Stimulated activated CD4-positive, alpha-beta T cell treated with anti-CD3 and anti-CD28 coated beads, Interleukin-12 subunit alpha, Interleukin-12 subunit beta, amount 100 ng/mL, for 48 hours (primary cell): ENCODE data around the gene DDI2.

ENCODE experiments used
- DNase-seq, 3 donors: peaks; one replicate each; pipeline ENCODE4 v3.0.0-alpha.2; 2020; ENCODE audit warnings: low read depth in 2 of 3, low spot score in 1 of 3

DDI2 gene

DNA sequence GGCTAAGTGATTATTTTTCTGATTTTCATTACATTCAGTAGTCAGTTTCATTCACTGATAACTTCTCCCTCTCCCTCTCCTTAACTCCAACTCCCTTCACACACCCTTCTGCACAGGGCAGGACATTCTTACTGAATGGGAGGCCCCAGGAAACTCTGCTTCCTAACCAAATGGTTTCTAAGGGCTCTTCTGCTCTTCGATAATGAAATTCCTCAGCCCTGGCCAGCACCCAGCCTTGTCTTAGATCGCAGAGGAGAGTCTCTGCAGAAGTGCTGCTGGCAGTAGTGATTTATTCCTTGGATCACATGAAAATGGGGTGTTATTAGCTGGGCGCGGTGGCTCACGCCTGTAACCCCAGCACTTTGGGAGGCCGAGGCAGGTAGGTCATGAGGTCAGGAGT is 83.2 kb downstream of the DDI2 start:
- DNase-seq, result no peak

DNA sequence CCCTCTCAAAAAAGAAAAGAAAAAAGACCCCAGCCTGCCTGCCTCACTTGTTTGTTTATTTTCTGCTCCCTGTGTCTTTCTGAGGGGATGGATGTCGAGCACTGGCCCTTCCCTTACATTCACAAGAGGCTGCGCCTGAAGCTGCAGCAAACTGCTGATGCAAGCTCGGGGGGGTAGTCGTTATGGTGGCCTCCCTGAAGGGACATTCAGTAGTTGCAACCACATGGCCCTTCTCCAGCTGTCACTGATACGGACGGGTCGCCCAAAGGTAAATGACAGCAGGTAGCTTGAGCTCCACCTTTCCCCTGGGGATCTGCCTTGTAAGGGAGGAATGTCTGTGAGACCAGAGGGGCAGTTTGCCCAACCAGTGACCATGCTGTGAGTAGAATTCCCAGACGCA is 84.5 kb downstream of the DDI2 start:
- no peak for DNase-seq

DNA sequence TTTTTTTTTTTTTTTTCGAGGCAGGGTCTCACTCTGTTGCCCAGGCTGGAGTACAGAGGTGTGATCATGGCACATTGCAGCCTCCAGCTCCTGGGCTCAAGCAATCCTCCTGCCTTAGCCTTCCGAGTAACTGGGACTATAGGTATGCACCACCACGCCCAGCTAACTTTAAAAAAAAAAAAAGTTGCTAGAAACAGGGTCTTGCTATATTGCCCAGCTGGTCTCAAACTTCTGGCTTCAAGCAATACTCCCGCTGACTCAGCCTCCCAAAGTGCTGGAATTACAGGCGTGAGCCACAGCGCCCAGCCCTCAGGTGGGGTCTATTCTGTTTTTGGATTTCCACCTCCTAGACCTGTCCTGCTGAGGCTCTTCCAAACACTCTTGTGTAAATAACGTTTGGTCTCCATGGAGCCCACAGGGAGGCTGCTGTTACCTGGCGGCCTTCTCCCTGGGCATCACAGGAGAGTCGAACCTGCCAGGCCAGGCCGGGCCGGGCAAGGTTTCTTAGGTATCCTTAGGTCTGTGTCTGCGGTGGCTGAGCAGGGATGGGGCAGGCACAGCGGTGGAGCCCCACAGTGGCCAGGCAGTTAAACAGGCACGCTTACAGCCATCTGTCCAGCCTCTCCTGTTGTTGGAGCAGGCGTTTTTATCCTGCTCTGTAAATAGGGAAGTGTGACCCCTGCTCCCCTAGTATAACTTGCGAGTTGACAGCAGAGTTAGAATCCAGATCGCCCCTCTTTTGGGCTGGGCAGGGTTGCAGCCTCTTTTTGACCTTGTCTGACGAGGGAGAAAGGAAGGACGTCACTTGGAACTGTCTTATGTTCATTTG is 85.7 kb downstream of the DDI2 start:
- DNase-seq, result no peak

DNA sequence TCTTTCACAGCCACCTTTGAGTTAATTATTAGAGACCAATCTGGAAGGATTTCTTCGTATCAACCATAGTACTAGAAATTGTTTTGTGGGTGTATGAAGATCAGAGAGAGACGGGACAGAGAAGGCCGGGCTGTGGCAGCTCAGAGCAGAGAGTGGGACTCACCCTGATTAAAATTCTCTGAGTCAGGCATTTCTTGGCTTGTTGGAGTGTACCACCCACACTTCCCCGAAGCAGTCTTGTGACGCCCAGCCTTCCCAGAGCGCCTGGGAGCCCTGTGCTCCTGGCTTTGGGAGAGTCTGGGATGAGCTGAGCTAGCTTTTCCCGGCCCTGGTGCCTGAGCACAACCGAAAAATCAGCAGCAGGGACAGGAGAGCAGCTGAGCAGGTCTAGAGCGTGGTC is 86.3 kb downstream of the DDI2 start:
- DNase-seq, result no peak

DNA sequence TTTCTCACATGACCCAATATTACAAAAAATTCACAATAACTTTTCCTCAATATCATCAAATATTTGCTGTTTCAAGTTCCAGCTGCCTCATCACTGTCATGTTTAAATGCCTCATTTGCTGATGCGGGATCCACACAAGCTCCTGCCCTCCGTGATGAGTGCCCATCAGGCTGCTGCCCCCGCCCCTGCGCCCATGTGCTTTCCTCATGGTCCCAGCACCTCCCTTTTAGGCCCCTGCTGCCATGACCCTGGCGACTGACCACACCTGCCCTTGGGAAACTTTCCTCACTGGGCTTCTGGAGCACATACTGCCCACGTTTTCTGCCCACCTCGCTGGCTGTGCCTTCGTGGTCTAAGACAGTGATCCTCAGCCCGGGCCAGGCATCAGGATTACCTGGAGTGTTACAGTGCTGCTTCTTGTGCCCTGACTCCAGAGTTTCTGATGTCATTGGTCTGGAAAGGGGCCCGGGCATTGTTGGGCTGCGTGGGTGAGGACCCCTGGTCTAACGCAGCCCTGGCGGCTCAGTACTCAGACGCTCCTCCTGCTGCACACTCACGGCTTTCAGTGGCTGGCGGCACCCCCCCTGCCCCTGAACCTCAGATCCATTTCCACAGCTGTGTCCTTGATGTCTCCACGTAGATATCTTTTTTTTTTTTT is 87.4 kb downstream of the DDI2 start:
- no peak for DNase-seq

DNA sequence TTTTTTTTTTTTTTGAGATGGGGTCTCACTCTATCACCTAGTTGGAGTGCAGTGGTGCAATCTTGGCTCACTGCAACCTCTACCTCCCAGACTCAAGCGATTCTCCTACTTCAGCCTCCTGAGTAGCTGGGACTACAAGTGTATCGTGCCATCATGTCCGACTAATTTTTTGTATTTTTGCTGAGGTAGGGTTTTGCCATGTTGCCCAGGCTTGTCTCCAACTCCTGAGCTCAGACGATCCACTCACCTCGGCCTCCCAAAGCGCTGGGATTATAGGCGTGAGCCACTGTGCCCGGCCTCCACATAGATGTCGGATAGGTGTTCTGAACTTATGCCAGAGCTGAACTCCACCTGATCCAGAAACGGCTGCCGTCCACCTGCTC is 87.9 kb downstream of the DDI2 start:
- DNase-seq, result no peak

DNA sequence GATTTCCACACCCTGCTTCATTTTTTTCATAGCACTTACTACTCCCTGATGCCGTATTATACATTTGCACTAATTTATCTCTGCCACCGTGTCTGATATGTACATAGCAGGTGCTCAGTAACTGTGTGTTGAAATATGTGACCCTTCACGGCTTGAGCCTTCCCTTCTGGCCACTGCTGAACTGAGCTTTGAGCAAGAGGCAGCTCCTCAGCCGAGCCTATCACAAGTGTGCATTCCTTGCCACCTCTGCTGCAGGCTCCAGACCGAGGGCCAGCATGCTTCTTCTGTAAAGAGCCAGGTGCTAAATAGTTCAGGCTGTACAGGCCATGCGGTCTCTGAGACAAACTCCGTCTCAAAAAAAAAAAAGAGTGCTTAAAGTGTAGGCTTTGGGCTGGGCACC is 89.5 kb downstream of the DDI2 start:
- DNase-seq, result no peak

DNA sequence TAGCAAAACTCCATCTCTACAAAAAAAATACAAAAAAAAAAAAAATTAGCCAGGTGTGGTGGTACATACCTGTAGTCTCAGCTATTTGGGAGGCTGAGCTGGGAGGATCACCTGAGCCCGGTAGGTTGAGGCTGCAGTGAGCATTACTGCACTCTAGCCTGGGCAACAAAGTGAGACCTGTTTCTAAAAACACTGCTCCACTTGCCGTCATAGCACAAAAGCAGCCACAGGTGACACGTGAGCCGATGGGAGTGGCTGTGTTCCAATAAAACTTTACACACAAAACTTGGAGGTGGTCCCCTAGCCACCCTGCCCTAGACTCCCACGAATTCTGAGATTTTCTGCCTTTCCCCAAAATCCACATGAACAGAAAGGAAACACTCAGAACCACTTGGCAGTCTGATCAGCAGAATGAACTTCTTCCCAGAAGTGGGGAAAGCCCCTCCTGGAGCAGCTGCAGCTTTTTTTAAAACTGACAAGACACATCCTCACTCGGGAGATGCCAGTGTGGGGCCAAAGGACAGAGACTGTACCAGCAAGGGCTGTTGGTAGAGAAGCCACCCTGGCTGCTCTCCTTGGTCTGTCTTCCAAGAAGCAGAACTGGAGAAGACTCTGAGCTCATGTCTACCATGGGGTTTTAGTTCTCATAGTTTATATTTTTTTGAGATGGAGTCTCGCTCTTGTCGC is 90.1 kb downstream of the DDI2 start:
- no peak for DNase-seq

DNA sequence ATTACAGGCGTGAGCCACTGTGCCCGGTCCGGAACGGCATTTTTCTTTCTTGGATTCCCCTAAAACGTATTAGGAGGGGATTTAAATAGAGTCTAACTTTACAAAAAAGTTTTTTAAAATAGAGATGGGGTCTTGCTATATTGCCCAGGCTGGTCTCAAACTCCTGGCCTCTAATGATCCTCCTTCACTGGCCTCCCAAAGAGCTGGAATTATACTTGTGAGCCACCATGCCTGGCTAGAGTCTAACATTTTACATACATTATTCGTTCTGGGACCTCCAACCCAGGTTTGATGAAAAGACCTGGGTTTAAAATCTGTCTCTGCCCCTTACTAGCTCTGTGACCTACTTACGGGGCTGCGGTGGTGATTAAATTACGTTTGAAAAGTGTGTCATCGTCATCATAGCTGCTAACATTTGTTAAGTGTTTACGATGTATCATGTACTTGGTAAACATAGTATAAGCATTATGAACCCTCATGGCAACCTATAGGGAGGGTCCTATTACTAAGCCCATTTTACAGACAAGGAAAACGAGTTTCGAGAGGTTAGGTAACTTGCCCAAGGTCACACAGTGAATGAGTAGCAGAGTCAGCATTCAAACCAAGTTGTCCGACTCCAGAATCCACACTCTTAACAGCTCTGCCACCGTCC is 91.4 kb downstream of the DDI2 start:
- DNase-seq, result no peak

DNA sequence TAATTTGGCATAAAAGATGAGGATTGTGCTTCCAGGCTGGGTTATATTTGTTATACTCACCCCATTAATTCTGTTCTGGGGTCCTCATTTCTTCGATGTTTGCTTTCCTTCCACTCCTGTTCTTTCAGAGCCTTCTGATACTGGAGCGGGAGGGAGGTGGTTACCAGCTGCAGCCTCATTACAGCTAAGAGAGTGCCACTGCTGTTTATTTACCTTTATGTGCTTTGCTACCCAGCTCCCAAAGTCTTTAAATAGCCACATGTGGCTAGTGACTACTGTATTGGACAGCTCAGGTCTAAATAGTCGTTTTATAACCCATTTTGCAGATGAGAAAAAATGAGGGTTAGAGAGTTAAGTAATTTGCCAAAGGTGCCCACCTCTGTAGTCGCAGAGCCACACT is 92.0 kb downstream of the DDI2 start:
- DNase-seq, result no peak

DNA sequence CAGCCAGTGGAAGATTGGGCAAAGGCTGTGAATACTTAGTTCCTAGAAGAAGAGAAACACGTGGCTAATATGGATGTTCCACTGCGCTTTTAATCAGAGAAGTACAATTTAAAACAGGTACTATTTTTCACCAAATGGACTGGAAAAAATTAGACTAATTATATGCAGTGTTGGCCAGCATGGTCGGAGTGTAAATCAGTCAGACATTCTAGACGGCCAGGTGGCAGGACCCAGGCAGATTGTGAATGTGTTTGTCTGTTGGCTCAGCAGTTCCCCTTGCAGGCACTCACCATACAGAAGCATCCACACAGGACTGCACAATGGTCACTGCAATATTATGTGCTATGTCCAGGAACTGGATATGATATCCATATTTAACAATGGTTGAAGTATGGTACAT is 94.9 kb downstream of the DDI2 start:
- no peak for DNase-seq

DNA sequence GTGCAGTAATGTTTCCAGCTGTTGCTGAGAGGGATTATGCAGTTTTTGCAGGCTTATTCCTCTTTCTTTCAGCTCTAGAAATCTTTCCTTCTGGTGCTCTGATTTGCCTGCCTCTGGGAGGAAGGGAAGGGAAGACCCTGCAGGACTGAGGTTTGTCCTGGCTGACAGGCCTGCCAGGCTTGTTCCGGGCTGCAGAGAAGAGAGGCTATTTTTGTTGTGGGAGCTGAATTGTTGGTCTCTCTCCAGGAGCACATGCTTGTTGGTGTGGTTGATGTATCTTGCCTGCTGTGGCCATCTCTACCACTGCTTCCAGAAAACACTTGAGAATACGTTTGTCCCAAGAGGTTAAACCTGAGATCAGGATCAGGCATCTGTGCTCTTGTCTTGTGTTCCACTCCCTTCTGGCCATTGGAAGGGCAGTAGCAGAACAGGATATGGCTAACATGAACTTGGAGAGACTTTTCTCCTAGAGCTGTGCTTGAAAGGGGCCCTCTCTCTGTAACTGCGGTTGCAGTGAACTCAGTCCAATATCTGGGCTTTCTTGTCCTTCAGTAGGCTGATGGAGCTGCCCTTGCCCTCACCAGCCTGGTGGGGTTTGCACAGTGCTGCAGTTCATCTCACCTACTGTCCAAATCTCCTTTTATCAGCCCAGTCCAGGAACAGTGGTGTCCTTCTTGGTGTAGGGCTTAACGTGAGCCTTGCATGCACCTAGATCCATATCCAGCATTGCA is 97.3 kb downstream of the DDI2 start:
- no peak for DNase-seq

DNA sequence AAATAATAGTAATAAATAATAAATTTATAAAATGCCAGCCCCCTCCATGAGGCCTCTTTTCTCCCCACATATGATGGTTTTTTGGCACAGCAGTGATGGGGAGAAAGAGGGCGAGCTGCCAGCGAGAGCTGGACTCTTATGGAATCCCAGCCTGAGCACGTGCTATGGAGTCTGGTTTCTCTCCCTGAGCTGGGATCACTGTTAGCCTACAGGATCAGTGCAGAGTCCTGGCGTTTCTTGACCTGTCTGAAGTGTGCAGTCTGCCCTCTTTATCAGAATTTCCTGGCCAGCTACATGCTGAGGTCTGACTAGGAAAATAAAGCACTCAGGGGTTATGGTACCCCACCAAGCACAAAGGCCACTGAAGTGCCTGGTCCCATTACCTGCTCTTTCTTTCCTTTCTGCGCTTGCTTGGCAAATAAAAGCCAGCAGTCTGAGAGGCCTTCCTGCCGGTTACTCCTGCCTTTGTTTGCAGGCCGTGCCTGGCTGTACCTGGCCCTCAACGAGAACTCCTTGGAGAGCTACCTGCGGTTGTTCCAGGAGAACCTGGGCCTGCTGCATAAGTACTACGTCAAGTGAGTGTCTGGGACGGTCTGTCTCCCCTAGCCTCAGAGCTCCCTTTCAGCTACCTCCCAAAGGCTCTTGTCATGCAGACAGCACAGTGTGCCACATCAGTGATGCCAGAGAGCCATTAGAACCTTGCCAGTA is 100.3 kb downstream of the DDI2 start:
- DNase-seq, result no peak

DNA sequence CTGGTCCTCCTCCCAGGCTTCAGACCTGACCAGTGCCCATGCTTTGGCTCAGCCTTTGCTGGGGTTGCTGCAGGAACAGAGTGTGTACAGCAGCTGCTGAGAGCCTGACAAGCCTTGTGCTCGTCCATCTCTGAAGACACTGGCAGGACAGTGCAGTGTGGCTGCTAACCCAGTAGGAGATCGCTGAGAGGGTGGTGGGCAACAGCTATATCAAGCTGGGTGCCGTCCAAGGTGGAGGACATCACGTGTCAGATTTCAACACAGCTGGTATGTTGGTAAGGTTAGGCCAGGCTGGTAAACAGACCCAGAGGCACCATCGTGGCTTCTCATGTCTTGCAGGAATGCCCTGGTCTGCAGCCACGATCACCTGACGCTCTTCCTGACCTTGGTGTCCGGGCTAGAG is 100.9 kb downstream of the DDI2 start:
- no peak for DNase-seq
